Duodenal mucosa (tissue), 2 donors: ENCODE data around the gene MEAK7.

Experiments
- H3K27ac ChIP-seq: one replicate; pipeline ENCODE4 v1.7.0; 2013; ENCODE audit warnings: low read depth, low read length
- H3K27me3 ChIP-seq, 2 donors: one replicate each; pipeline ENCODE4 v1.7.0; 2013; ENCODE audit warnings: low read length in 2 of 2, control low read depth in 1 of 2; ENCODE audit not compliant: insufficient read depth in 2 of 2, control insufficient read depth in 1 of 2
- H3K36me3 ChIP-seq, 2 donors: one replicate each; pipeline ENCODE4 v1.7.0; 2013; ENCODE audit warnings: low read length in 2 of 2, control low read depth in 1 of 2; ENCODE audit not compliant: insufficient read depth in 2 of 2, control insufficient read depth in 1 of 2
- H3K4me1 ChIP-seq, 2 donors: one replicate each; pipeline ENCODE4 v1.7.0; 2013; ENCODE audit warnings: low read length in 2 of 2, control low read depth in 1 of 2; ENCODE audit not compliant: insufficient read depth in 2 of 2, control insufficient read depth in 1 of 2
- H3K4me3 ChIP-seq, 2 donors: one replicate each; pipeline ENCODE4 v1.7.0; 2013; ENCODE audit warnings: low read length in 2 of 2, low read depth in 1 of 2
- H3K9ac ChIP-seq, 2 donors: one replicate each; pipeline ENCODE4 v1.7.0; 2013; ENCODE audit warnings: low read length in 2 of 2, low read depth in 1 of 2
- H3K9me3 ChIP-seq, 2 donors: one replicate each; pipeline ENCODE4 v1.7.0; 2013; ENCODE audit warnings: low read length in 2 of 2, control low read depth in 1 of 2; ENCODE audit not compliant: control insufficient read depth in 1 of 2

The MEAK7 gene

DNA sequence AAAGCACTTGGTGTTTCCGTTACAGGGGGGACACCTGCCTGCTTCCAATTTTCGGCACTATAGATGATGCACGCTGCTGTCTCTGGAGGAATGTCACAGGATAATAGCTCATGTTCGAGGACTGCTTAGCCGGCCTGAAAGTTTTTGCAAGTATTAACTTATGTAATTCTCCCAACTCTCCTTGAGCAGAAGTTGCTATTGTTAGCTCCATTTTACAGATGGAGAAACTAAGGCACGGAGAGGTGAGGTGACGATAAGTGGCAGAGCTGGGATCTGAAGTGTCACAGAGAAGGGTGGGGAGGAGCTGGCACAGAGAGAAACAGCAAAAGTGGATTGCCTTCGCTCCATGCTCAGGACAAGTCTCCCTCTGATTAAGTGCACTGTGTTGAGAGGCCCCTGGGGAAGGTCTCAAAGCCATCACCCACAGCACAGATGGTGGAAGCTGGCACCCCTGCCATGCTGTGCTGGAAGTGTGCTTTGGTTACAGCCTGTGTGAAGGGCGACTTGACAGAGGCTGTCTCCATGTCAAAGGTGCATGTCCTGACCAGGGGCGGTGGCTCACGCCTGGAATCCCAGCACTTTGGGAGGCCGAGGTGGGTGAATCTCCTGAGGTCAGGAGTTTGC lies 40.8 kb upstream of the MEAK7 start:
- no peak overlapping the region for H3K27ac ChIP-seq
- H3K4me3 ChIP-seq = no peak overlapping the region
- H3K9me3 ChIP-seq = no peaks in the 10 kb centered on the region
- H3K4me1 ChIP-seq = peaks cover 11 to 13% of the 10 kb centered on the region in 2 donors
- H3K9ac ChIP-seq = no peak overlapping the region
- no peaks in the 10 kb centered on the region for H3K36me3 ChIP-seq
- no peaks in the 10 kb centered on the region for H3K27me3 ChIP-seq

GRCh38 chr16:84544031-84544773 lies 39.7 kb upstream of the MEAK7 start:
- H3K4me1 ChIP-seq = peaks cover 11 to 13% of the 10 kb centered on the region in 2 donors
- no peak overlapping the region for H3K4me3 ChIP-seq
- no peaks in the 10 kb centered on the region for H3K27me3 ChIP-seq
- H3K9ac ChIP-seq = no peak overlapping the region
- H3K9me3 ChIP-seq = no peaks in the 10 kb centered on the region
- no peak overlapping the region for H3K27ac ChIP-seq
- no peaks in the 10 kb centered on the region for H3K36me3 ChIP-seq

DNA sequence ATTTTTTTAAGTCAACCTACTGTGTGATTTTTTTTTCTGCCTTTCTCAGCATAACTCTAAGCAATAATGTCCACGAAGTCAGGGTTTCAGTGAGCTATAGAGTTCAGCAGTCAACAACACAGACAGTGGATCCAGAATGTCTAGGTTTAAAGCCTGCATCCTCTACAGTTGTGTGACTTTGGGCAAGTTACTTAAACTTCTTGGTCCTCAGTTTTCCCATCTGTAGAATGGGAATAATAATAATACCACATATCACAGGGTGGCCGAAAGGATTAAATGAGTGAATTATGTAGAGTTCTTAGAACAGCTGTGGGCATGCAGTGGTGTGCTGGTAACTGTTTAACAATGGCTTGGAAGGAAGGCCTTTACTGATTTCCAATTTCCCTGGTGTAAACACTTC lies 38.8 kb upstream of the MEAK7 start:
- no peak overlapping the region for H3K4me3 ChIP-seq
- H3K27me3 ChIP-seq = no peaks in the 10 kb centered on the region
- H3K9ac ChIP-seq = no peak overlapping the region
- H3K9me3 ChIP-seq = no peaks in the 10 kb centered on the region
- no peaks in the 10 kb centered on the region for H3K36me3 ChIP-seq
- peaks cover 11 to 13% of the 10 kb centered on the region in 2 donors for H3K4me1 ChIP-seq
- H3K27ac ChIP-seq = no peak overlapping the region

DNA sequence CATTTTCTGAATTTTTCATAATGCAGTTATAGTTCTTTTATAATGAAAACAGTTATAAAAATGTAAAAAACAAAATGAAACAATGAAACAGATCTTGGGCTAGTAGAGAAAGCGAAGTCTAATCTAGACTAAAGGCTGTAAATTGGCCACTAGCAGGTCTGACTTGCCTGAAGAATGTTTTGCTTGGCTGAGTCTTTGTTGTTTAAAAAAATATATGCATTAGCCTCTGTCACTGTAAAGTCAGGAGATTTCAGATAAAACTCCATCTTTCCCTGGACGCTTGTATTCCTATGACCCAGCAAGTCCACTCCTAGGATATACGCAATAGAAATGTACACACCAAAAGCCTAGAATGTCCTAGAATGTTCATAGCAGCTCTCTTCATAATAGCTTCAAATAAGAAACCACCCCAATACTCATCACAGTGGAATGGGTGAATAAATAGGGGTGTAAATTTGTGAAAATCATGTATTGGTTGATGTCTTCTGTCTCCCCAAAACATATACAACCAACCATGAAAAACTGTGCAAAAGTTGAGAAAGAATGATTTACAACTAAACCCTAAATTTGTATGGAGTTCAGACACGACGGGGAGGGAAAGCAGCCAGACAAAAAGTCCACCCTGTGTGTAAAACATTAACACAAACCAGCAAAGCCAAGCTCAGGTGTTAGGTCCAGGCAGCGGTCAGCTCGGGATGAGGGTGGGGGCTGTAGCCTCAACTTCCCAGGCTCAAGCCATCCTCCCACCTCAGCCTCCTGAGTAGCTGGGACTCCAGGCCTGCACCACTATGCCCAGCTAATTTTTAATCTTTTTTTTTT lies 37.7 kb upstream of the MEAK7 start:
- Histone ChIP-seq H3K27ac (no peak overlapping the region), H3K9ac (no peak overlapping the region), H3K9me3 (no peaks in the 10 kb centered on the region), H3K4me3 (no peak overlapping the region), H3K36me3 (no peaks in the 10 kb centered on the region), H3K27me3 (no peaks in the 10 kb centered on the region), H3K4me1 (peaks cover 11 to 13% of the 10 kb centered on the region in 2 donors)

GRCh38 chr16:84540194-84540593 lies 35.7 kb upstream of the MEAK7 start:
- H3K9ac ChIP-seq = no peak overlapping the region
- no peak overlapping the region for H3K4me3 ChIP-seq
- H3K9me3 ChIP-seq = no peaks in the 10 kb centered on the region
- peaks cover 11 to 13% of the 10 kb centered on the region in 2 donors for H3K4me1 ChIP-seq
- no peaks in the 10 kb centered on the region for H3K27me3 ChIP-seq
- no peak overlapping the region for H3K27ac ChIP-seq
- H3K36me3 ChIP-seq = no peaks in the 10 kb centered on the region

DNA sequence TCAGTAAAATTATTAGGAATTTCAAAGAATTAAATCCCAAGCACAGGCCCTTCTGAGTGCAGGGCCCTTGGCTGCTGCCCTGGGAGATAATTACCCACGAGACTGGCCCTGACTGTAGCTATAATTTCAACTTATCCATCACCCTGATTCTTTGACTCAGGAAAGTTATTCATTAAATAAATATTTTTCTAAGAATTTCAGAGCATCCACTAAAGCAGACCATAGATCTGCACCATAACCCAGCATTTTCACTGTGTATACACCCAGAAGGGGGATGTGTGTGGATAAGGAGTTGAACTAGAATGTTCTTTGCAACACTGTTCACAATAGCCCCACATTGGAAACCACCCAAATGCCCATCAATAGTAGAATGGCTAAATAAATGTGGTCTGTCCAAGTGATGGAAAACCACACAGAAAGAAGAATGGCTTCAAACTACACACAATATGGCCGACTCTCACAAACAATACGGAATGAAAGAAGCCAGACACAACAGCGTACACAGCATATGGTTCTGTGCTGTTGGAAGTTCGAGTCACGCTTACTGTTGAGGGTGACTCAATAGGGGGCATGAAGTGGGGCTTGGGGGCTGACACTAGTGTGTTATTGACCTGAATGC lies 33.9 kb upstream of the MEAK7 start:
- H3K4me3 ChIP-seq = no peak overlapping the region
- H3K4me1 ChIP-seq = no peaks in the 10 kb centered on the region
- H3K36me3 ChIP-seq = no peaks in the 10 kb centered on the region
- no peaks in the 10 kb centered on the region for H3K9me3 ChIP-seq
- H3K9ac ChIP-seq = no peak overlapping the region
- no peak overlapping the region for H3K27ac ChIP-seq
- H3K27me3 ChIP-seq = no peaks in the 10 kb centered on the region

DNA sequence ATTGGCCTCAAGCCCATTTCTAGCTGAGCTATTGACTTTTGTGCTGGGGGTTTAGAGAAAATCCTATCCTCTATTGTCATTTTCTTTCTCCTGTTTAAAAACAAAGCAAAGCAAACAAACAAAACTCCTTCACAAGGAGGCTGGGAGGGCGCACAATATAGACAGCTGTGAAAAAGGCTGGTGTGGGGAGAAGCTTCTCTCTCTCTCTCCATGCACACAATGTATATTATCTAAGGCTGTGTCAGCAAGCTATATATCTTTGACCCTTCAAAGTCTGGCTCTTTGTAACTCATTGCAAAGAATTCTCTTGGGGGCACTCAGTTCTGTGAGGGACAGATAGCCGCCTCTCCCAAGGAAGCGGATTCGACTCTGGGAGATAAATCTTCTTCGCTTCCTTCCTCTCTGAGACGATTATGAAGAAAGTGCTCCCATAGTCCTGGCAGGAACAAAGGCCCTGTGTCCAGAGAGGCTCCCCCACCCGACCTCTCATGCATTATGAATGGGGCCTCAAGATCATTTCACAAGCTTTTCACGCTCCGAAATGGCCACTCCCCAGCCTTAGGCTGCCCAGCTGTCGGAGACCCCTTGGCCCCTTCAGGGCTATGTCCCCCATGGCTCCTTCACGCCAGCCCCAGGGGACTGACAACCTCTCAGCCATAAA lies 33.2 kb upstream of the MEAK7 start:
- H3K4me3 ChIP-seq = no peak overlapping the region
- H3K9me3 ChIP-seq = no peaks in the 10 kb centered on the region
- H3K27ac ChIP-seq = no peak overlapping the region
- no peaks in the 10 kb centered on the region for H3K27me3 ChIP-seq
- H3K4me1 ChIP-seq = peaks cover 3 to 7% of the 10 kb centered on the region in 2 donors
- no peak overlapping the region for H3K9ac ChIP-seq
- H3K36me3 ChIP-seq = no peaks in the 10 kb centered on the region

DNA sequence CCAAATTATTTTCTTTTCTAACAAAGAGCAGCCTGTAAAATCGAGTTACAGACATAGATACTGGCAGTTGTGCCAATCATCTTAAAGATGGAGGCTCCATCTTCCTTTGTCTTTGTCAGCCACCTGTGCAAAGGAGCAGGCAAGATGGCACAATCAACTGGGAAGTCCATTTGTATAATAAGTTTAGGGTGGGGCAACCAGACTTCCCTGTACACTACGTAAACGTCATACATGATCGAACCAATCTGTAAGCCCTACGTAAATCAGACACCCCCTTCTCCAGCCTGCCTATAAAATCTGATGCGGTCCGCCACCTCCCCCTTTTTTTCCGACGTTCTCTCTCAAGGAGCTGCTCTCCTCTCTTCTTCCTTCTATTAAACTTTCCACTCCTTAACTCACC lies 31.4 kb upstream of the MEAK7 start:
- Histone ChIP-seq H3K4me3 (no peak overlapping the region), H3K36me3 (no peaks in the 10 kb centered on the region), H3K4me1 (peaks cover 10 to 16% of the 10 kb centered on the region in 2 donors), H3K27me3 (no peaks in the 10 kb centered on the region), H3K9me3 (no peaks in the 10 kb centered on the region), H3K27ac (no peak overlapping the region), H3K9ac (no peak overlapping the region)

DNA sequence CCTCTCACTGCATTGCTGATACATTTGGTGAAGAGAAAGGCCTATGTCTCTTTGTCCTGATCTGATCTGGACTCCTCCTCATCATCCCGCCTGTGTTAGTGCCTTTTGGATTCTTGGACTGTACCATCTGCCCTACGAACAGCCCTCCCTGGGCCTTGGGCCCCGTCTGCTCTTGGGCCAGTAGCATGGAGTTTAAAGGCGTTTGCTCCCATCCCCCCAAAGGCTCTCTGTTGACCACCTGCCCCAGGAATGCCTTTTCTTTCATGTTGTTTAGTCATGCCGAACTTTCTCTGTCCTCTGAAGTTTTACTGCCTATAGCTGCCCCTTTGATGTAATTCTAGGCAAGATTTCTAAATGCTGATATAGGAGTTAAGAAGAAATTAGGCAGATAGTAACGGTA lies 30.9 kb upstream of the MEAK7 start:
- H3K4me1 ChIP-seq = peaks cover 10 to 16% of the 10 kb centered on the region in 2 donors
- no peak overlapping the region for H3K9ac ChIP-seq
- H3K36me3 ChIP-seq = no peaks in the 10 kb centered on the region
- H3K4me3 ChIP-seq = no peak overlapping the region
- no peak overlapping the region for H3K27ac ChIP-seq
- no peaks in the 10 kb centered on the region for H3K27me3 ChIP-seq
- H3K9me3 ChIP-seq = no peaks in the 10 kb centered on the region
